ENCODE results near the gene SEZ6. TPM values are rescaled to one million over a fixed set of nuclear protein-coding genes. Genes with fewer than 3 reads are reported as not detected.
"Not testable (repeated sequence)": the region's sequence is repeated elsewhere in the genome, so short reads cannot be mapped to it uniquely, and the experiment has no call there.

Gene SEZ6
- total RNA-seq, 1 donor from 2014 or later: not detected

- peak; percentile 6 for ATAC-seq
- DNase-seq: peak; percentile 77
- intact Hi-C loops (cut with micrococcal nuclease): no loop called here
Observed at GRCh38 chr17:28949185-28950016, 56.4 kb downstream of the SEZ6 start.

DNA sequence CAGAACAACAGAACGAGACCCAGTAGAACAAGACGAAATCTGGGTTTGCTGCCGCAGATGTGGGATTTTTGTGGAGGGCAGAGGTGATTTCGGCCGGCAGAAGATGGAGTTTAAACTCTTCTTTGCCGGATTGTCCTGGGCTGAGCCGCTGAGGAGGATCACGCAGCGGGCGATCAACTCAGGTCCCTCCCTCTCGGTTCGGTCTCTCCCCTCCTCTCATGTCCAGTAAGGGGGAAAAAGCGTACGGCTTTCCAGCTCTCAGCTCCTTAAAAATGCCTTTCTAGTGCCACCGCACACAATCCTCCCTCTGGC is 57.0 kb downstream of the SEZ6 start:
- intact Hi-C loops (cut with micrococcal nuclease): no loop called here

DNA sequence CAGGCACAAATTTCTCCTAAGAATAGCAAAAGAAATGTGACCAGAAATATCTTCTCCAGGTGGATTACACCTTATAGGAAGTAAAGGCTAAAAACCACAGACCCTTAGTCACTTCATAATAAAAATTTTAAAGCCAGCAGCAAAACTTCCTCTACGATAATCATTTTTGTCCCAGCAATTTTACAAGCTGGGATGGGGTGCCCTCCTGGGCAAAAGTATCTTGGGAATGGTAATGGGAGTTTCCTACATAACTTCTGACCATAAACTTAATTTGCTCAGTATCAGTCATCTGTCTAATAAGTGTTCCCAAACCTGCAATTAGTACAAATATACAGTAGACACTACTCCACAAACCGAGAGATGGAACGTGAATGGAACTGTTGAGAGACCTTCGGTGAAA is 57.5 kb downstream of the SEZ6 start:
- DNase-seq: no peak
- no peak for ATAC-seq
- intact Hi-C loops (cut with micrococcal nuclease): no loop called here

More for the DNA sequence above, 57.0 kb downstream of the SEZ6 start:
- DNase-seq: no peak
- ATAC-seq: no peak

DNA sequence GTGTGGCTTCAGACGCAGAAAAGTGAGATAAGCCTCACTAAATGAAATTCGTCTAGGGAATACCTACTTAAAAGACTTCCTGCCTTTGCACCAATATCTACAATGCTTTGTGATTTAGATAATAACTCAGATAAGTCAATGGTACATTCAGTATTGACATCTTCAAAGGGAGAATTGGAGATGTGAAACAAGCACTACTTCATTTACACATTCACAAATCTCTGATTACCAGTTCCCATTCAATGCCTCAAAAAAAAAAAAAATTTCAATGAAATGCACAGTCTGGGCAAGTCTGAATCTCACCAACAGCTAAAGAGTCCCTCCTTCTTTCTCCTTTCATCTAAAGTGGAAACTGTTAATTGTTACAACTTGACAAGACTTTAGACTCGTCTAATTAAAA is 58.2 kb downstream of the SEZ6 start:
- no peak for DNase-seq
- intact Hi-C loops (cut with micrococcal nuclease): no loop called here
- no peak for ATAC-seq

DNA sequence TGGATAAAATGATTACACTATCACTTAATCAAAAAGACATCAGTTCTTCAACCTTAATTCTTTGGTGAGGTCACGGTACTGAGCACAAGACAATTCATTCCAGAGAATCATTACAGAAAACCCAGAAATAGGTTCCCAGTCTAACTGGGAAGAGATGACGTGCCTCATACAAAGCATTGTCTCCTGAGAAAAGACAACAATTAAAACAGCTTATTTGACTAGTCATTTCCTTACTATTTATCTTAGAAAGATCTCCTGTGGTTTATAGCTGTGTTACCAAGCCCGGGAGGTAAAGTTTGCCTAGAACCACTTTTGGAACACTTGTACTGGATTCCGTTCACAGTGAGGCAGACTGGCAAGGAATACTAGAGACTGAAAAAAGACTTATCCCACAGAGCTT is 59.6 kb downstream of the SEZ6 start:
- intact Hi-C loops (cut with micrococcal nuclease): no loop called here
- ATAC-seq (no peak), DNase-seq (no peak)

- DNase-seq: no peak
- intact Hi-C loops (cut with micrococcal nuclease): no loop called here
Observed at GRCh38 chr17:28944862-28945741, 60.7 kb downstream of the SEZ6 start.

DNA sequence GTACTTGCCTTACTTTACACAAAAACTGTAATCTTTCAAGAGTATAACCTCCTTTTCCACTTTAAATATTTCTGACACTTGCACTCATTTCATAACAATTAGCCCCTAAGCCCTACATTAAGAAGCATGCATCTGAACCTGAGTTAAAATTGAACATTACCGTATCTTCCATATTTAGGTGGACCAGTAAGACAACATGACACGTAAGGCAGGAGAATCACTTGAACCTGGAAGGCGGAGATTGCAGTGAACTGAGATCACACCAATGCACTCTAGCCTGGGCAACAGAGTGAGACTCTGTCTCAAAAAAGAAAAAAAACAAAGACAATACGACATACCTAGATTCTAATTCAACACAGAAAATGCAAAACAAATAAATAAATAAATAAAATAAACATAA is 61.5 kb downstream of the SEZ6 start:
- DNase-seq (no peak), ATAC-seq (no peak)
- intact Hi-C loops (cut with micrococcal nuclease): no loop called here

More at GRCh38 chr17:28944862-28945741, 60.7 kb downstream of the SEZ6 start:
- ATAC-seq: no peak

- DNase-seq (no peak), ATAC-seq (no peak)
- intact Hi-C loops (cut with micrococcal nuclease): no loop called here
Observed at GRCh38 chr17:28942925-28943324, 62.9 kb downstream of the SEZ6 start.

GRCh38 chr17:28941251-28941650 is 64.6 kb downstream of the SEZ6 start:
- ATAC-seq: no peak
- intact Hi-C loops (cut with micrococcal nuclease): no loop called here
- no peak for DNase-seq

- DNase-seq (peak; percentile 48), ATAC-seq (peak; percentile 80)
- intact Hi-C loops (cut with micrococcal nuclease): no loop called here
Observed at GRCh38 chr17:28940675-28941074, 65.2 kb downstream of the SEZ6 start.

GRCh38 chr17:28940142-28940541 is 65.7 kb downstream of the SEZ6 start:
- intact Hi-C loops (cut with micrococcal nuclease): no loop called here
- no peak for DNase-seq
- ATAC-seq: no peak

DNA sequence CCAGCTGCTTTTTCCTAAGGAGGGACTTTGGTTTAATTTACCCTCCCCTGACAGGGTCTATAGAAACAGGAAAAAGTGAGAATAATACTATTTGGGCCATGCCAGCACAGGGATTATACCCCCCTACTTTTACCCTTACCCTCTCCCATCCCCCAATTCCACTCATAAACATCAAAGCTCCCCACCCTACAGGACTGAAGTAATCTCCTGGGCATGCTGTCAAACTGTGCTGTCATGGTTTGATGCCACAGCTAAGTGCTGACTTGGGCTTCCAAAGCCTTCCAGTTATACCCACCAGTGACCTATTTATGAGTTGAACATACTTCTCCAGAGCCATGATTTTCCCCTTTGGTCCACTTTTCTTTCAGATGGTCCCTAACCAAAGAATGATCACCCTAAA is 67.3 kb downstream of the SEZ6 start:
- no peak for DNase-seq
- peak; percentile 82 for ATAC-seq
- intact Hi-C loops (cut with micrococcal nuclease): no loop called here

GRCh38 chr17:28937044-28937729 is 68.6 kb downstream of the SEZ6 start:
- ATAC-seq (peak; percentile 10), DNase-seq (no peak)
- intact Hi-C loops (cut with micrococcal nuclease): no loop called here

- ATAC-seq (no peak), DNase-seq (no peak)
- intact Hi-C loops (cut with micrococcal nuclease): no loop called here
Observed at GRCh38 chr17:28935744-28936460, 69.9 kb downstream of the SEZ6 start.

DNA sequence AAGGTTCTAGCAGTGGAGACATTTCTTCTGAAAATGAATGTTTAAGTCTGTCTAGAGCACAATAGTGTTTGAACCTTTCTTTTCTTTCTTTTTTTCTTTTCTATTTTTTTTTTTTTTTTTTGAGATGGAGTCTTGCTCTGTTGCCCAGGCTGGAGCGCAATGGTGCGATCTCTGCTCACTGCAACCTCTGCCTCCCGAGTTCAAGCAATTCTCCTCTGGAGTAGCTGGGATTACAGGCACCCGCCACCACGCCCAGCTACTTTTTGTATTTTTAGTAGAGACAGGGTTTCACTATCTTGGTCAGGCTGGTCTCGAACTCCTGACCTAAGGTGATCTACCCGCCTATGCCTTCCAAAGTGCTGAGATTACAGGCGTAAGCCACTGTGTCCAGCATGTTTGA is 71.3 kb downstream of the SEZ6 start:
- ATAC-seq; intact Hi-C loops (cut with micrococcal nuclease); DNase-seq: not testable (repeated sequence)

GRCh38 chr17:28929787-28930186 is 76.0 kb downstream of the SEZ6 start:
- no peak for DNase-seq
- intact Hi-C loops (cut with micrococcal nuclease): no loop called here
- ATAC-seq: no peak

DNA sequence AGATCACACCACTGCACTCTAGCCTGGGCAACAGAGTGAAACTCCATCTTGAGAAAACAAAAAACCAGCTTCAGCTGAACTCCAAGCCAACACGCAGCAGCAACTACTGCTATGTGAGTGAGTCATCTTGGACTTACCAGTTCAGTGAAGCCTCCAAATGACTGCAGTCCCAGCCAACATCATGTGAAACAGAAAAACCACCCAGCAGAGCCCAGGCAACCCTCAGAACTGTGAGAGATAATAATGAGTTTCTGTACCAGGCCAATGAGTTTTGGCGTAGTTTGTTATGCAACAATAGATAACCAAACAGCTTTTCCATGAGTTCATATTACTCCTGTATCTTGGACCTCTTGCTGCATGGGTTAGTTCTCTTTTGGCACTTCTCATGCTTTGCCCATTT is 77.8 kb downstream of the SEZ6 start:
- intact Hi-C loops (cut with micrococcal nuclease): no loop called here
- no peak for ATAC-seq

DNA sequence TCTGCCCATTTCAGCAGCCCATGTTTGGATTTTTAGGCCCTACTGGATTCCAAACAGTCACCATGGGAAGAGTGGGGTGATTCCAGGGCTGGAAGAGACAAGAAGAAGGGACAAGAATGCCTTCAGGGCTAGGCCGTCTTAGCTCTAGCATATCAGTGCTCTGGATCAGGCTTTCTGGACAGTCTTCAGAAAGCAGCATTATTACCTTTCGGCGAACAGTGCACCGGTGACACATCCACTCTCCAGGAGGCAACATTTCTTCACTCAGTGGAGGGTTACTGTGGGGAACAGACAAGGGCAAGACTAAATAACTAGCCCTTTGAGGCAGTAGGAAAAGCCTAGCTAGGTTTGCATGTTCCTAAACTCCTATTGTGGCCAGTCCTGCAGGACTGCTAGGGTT is 79.0 kb downstream of the SEZ6 start:
- intact Hi-C loops (cut with micrococcal nuclease): no loop called here
- DNase-seq (no peak), ATAC-seq (no peak)

More for the DNA sequence above, 77.8 kb downstream of the SEZ6 start:
- DNase-seq: no peak

- no peak for DNase-seq
- no peak for ATAC-seq
- intact Hi-C loops (cut with micrococcal nuclease): no loop called here
Observed at GRCh38 chr17:28926366-28926765, 79.5 kb downstream of the SEZ6 start.

Measured in left ventricle myocardium superior (tissue), 1 donor.